ENCODE results near the gene MED13L.

GRCh38 chr12:115936997-115937916, 340.2 kb downstream of the MED13L start:
- TF ChIP-seq, protein P1, sequence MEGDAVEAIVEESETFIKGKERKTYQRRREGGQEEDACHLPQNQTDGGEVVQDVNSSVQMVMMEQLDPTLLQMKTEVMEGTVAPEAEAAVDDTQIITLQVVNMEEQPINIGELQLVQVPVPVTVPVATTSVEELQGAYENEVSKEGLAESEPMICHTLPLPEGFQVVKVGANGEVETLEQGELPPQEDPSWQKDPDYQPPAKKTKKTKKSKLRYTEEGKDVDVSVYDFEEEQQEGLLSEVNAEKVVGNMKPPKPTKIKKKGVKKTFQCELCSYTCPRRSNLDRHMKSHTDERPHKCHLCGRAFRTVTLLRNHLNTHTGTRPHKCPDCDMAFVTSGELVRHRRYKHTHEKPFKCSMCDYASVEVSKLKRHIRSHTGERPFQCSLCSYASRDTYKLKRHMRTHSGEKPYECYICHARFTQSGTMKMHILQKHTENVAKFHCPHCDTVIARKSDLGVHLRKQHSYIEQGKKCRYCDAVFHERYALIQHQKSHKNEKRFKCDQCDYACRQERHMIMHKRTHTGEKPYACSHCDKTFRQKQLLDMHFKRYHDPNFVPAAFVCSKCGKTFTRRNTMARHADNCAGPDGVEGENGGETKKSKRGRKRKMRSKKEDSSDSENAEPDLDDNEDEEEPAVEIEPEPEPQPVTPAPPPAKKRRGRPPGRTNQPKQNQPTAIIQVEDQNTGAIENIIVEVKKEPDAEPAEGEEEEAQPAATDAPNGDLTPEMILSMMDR (IDR thresholded peaks at IDR 0.05; ENCODE audit: insufficient read depth, low read length, poor library complexity, severe bottlenecking): no peak
- no peak for TF ChIP-seq EZH2phosphoT487 (conservative IDR thresholded peaks at IDR 0.05; ENCODE audit: low read length)

Data from SU-DHL-6 (cell line).